Psoas muscle (tissue), 8 donors: Measurements from ENCODE around the gene ARL4D. TPM values are rescaled to one million over a fixed set of nuclear protein-coding genes. Genes with fewer than 3 reads are reported as not detected.

ENCODE experiments used
- ATAC-seq, 4 donors: fragments of 200-7000 bp; cut with Tn5 transposase; one replicate each; pipeline ENCODE4 v1.9.1; 2020; ENCODE audit warnings: moderate library complexity in 3 of 4, mild to moderate bottlenecking in 2 of 4
- DNase-seq, 2 donors: peaks; one replicate each; pipeline ENCODE4 v3.0.0-alpha.2; 2020
- H3K27ac ChIP-seq: fragments of 200-600 bp; one replicate; pipeline ENCODE4 v1.8.0; 2022
- H3K27me3 ChIP-seq, 3 donors: fragments of 200-600 bp in 1 of 3; one replicate each; pipeline versions ENCODE4 v1.6.1 to v1.8.0; 2013 to 2022; ENCODE audit warnings: low read length in 2 of 3, mild to moderate bottlenecking in 2 of 3, moderate library complexity in 1 of 3; ENCODE audit not compliant: insufficient read depth in 3 of 3
- H3K36me3 ChIP-seq, 2 donors: fragments of 200-600 bp in 1 of 2; one replicate each; pipeline versions ENCODE4 v1.6.1 to v1.8.0; 2013 to 2022; ENCODE audit warnings: low read depth in 1 of 2, mild to moderate bottlenecking in 1 of 2, moderate library complexity in 1 of 2; ENCODE audit not compliant: insufficient read depth in 1 of 2
- H3K4me1 ChIP-seq: fragments of 200-600 bp; one replicate; pipeline ENCODE4 v1.8.0; 2022
- H3K4me3 ChIP-seq: fragments of 200-600 bp; one replicate; pipeline ENCODE4 v1.8.0; 2022; ENCODE audit warnings: mild to moderate bottlenecking
- H3K9me3 ChIP-seq: fragments of 200-600 bp; one replicate; pipeline ENCODE4 v1.8.0; 2022
- CTCF ChIP-seq: fragments of 200-600 bp; IDR thresholded peaks from one replicate; pipeline ENCODE4 v1.8.0; 2022; ENCODE audit warnings: antibody characterized with exemption
- WGBS, 3 donors: extraction: QIAGEN DNeasy Blood & Tissue Kit; methylation state at CpG; one replicate each; pipeline versions ENCODE4 v1.1.6 to v1.1.7; 2013; 5-methylcytosine and 5-hydroxymethylcytosine counted together
- intact Hi-C, 2 donors: fragments of 100-400 bp; cut with DNase I; formaldehyde crosslinking; loops; one replicate each; pipeline versions ENCODE4 v1.11.0 to v1.14.2; 2022
- polyA plus RNA-seq, 3 donors: library from polyadenylated mRNA; stranded (reverse); fragments of 200-250 nt; gene quantifications; one replicate each; pipeline ENCODE4 v1.2.3, GENCODE V29; 2013
- total RNA-seq, 4 donors: library from RNA; stranded (reverse); fragmentation: NEBNext Ultra II Directional in 2 of 4; extraction: Animal tissue kit (Norgen Biotek cat#: 25700) in 2 of 4; gene quantifications; one replicate each; pipeline versions ENCODE4 v1.2.1 to v1.2.4, GENCODE V29; 2021 to 2023
- donor health status: healthy with polysubstance abuse.
- donor health status: DM: no; HTN: no; CAD: no; lungs with moderate emphysema.
- donor health status: Bipolar disorder and iron deficiency.
- donor health status: healthy.
- donor health status: DM: yes; HTN: yes; CAD: no.
- donor health status: DM: no; HTN: no; CAD: no.
- donor health status: DM: no; HTN: no; CAD: no.
- donor health status: DM: yes; HTN: yes; CAD: no.

ARL4D gene
- total and polyA plus RNA-seq, 7 donors: 0.69 to 6.5 (median 1.7) TPM

GRCh38 chr17:43356999-43357398, 41.8 kb upstream of the ARL4D start:
- DNase-seq (peak; percentile 51 to 72), ATAC-seq (peak; percentile 75 to 99 (median 81))
- intact Hi-C loops: no loop called here
- H3K4me1 ChIP-seq: peaks cover 69% of the 10 kb centered on the region
- 22 to 43% (median 33%) methylated on average over 4 of the region's 4 CpGs for WGBS, 3 donors
- no peak for TF ChIP-seq CTCF
- H3K27ac ChIP-seq: peak overlapping the region; percentile 94
- peak overlapping the region; percentile 31 for H3K4me3 ChIP-seq
- H3K9me3 ChIP-seq: no peaks in the 10 kb centered on the region
- no peaks in the 10 kb centered on the region for H3K27me3 ChIP-seq
- no peaks in the 10 kb centered on the region for H3K36me3 ChIP-seq

- peaks cover 43% of the 10 kb centered on the region for H3K4me1 ChIP-seq
- H3K27me3 ChIP-seq: no peaks in the 10 kb centered on the region
- no peak for TF ChIP-seq CTCF
- H3K36me3 ChIP-seq: no peaks in the 10 kb centered on the region
- 62 to 78% (median 64%) methylated on average over 17 of the region's 17 CpGs for WGBS, 3 donors
- DNase-seq (no peak), ATAC-seq (no peak)
- H3K4me3 ChIP-seq: peak overlapping the region; percentile 81
- no peaks in the 10 kb centered on the region for H3K9me3 ChIP-seq
- H3K27ac ChIP-seq: peak overlapping the region; percentile 94
- intact Hi-C loops: no loop called here
These were observed 39.2 kb upstream of the ARL4D start for GRCh38 chr17:43359469-43360110.

- DNase-seq: no peak
- peak in 3 of 4 donors; percentile 38 to 49 (median 49) for ATAC-seq
- Histone ChIP-seq H3K27me3 (no peaks in the 10 kb centered on the region), H3K9me3 (no peaks in the 10 kb centered on the region), H3K4me3 (peak overlapping the region; percentile 81), H3K27ac (peak overlapping the region; percentile 94), H3K36me3 (no peaks in the 10 kb centered on the region), H3K4me1 (peaks cover 42% of the 10 kb centered on the region)
- intact Hi-C loops: no loop called here
- WGBS, 3 donors: 0 to 45% (median 19%) methylated on average over 18 of the region's 18 CpGs
- no peak for TF ChIP-seq CTCF
These were observed 38.4 kb upstream of the ARL4D start for GRCh38 chr17:43360376-43360738.

GRCh38 chr17:43360739-43361505, 37.9 kb upstream of the ARL4D start:
- ATAC-seq (peak in 3 of 4 donors; percentile 70 to 76 (median 75)), DNase-seq (peak in 1 of 2 donors; percentile 86)
- WGBS, 3 donors: 0 to 1% (median 0%) methylated on average over 53 to 56 of the region's 56 CpGs
- peaks cover 41% of the 10 kb centered on the region for H3K4me1 ChIP-seq
- peak overlapping the region; percentile 81 for H3K4me3 ChIP-seq
- peak overlapping the region; percentile 94 for H3K27ac ChIP-seq
- H3K27me3 ChIP-seq: no peaks in the 10 kb centered on the region
- intact Hi-C loops: no loop called here
- H3K36me3 ChIP-seq: no peaks in the 10 kb centered on the region
- no peak for TF ChIP-seq CTCF
- H3K9me3 ChIP-seq: no peaks in the 10 kb centered on the region
